BLaER1 treated with 17β-estradiol and CSF1 and Interleukin-3, amounts not matched to agents 10 nM and 100 nM (cell line): ENCODE results near the gene TTC28.
A peak's percentile ranks its signal among the peaks of the same experiment; 100 is the strongest.

Source experiments
- H3K27ac ChIP-seq, 11 experiments: shearing (Covaris generic); formaldehyde crosslinking; 2 replicates each; pipeline ENCODE4 v1.8.1; 2022
- H3K27me3 ChIP-seq, 11 experiments: shearing (Covaris generic); formaldehyde crosslinking; 2 replicates each; pipeline ENCODE4 v1.8.1; 2022
- H3K36me3 ChIP-seq, 11 experiments: shearing (Covaris generic); formaldehyde crosslinking; 2 replicates each; pipeline ENCODE4 v1.8.1; 2022
- H3K4me1 ChIP-seq, 10 experiments: shearing (Covaris generic); formaldehyde crosslinking; 2 replicates each; pipeline ENCODE4 v1.8.1; 2022
- H3K4me2 ChIP-seq, 11 experiments: shearing (Covaris generic); formaldehyde crosslinking; 2 replicates each; pipeline ENCODE4 v1.8.1; 2022
- H3K4me3 ChIP-seq, 10 experiments: shearing (Covaris generic); formaldehyde crosslinking; 2 replicates each; pipeline ENCODE4 v1.8.1; 2022
- H3K9ac ChIP-seq, 11 experiments: shearing (Covaris generic); formaldehyde crosslinking; 2 replicates each; pipeline ENCODE4 v1.8.1; 2022
- H3K9me3 ChIP-seq, 11 experiments: shearing (Covaris generic); formaldehyde crosslinking; replicated peaks in 1 of 11; 2 replicates each; pipeline ENCODE4 v1.8.1; 2022
- H4K20me1 ChIP-seq, 11 experiments: shearing (Covaris generic); formaldehyde crosslinking; 2 replicates each; pipeline ENCODE4 v1.8.1; 2022
- Cebpa-rat ChIP-seq, 11 experiments: shearing (Covaris generic); IDR thresholded peaks; 2 replicates each; pipeline ENCODE4 v1.8.1; 2022

The TTC28 gene

GRCh38 chr22:28609921-28610320, 69.7 kb downstream of the TTC28 start:
- Histone ChIP-seq H3K27me3 (no peaks in the 10 kb centered on the region), H3K27ac (no peak overlapping the region), H3K4me1 (no peaks in the 10 kb centered on the region), H3K4me3 (no peak overlapping the region), H3K4me2 (no peak overlapping the region), H3K9ac (no peak overlapping the region), H3K9me3 (peaks cover 3 to 25% (median 11%) of the 10 kb centered on the region in 11 experiments; a peak in 15 of 22 replicates), H4K20me1 (no peaks in the 10 kb centered on the region), H3K36me3 (no peaks in the 10 kb centered on the region)
- no peak for TF ChIP-seq Cebpa-rat (IDR thresholded peaks at IDR 0.05)

- no peaks in the 10 kb centered on the region for H3K27me3 ChIP-seq
- H3K4me2 ChIP-seq, result no peak overlapping the region
- H3K9me3 ChIP-seq, result peaks cover 0 to 19% (median 5%) of the 10 kb centered on the region in 11 experiments; a peak in 7 of 22 replicates
- H3K4me3 ChIP-seq, result no peak overlapping the region
- H3K9ac ChIP-seq, result no peak overlapping the region
- H3K36me3 ChIP-seq, result no peaks in the 10 kb centered on the region
- no peaks in the 10 kb centered on the region for H3K4me1 ChIP-seq
- H4K20me1 ChIP-seq, result no peaks in the 10 kb centered on the region
- no peak overlapping the region for H3K27ac ChIP-seq
- TF ChIP-seq Cebpa-rat (IDR thresholded peaks at IDR 0.05), result no peak
Measured at GRCh38 chr22:28608546-28608945, 71.1 kb downstream of the TTC28 start.

- H3K9ac ChIP-seq, result no peak overlapping the region
Measured at GRCh38 chr22:28607795-28608194, 71.8 kb downstream of the TTC28 start.

DNA sequence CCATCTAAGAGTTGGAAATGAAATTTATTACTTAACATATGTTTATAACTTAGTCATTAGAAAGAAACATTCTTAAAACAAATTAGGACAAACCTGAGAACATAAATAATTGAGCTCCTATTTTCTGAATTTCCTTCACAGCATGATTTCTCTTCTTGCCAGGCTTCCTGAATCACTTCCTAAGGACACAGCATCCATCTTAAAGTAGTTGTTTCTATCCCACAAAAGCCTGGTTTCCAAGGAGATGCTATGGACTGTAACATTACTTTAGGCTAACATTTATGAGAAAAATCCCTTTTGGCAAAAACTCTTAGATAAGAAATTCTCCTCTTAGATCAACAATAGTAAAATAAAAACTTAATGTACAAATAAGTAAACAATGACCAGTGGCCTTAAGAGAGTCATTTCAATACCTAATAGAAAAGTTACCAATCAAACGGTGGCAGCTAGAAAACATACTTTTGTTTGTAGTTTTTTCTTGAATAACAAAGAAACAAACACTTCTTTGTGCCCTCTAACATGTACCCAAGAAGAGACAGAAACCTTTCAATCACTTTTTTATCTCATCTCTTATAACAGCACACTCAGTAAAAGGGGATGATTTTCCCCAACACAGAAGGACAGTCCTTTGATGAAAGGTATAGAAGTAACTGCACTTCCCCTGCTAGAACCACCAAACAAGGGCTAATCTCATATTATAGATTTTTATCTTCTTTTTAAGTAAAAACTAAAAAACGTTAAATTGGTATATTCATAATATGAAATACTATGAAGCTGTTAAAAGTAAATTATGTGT, 74.5 kb downstream of the TTC28 start:
- H3K27me3 ChIP-seq, result no peaks in the 10 kb centered on the region
- H3K27ac ChIP-seq, result no peak overlapping the region
- no peaks in the 10 kb centered on the region for H3K4me1 ChIP-seq
- H3K4me3 ChIP-seq, result no peak overlapping the region
- no peak for TF ChIP-seq Cebpa-rat (IDR thresholded peaks at IDR 0.05)
- H3K36me3 ChIP-seq, result no peaks in the 10 kb centered on the region
- H3K9me3 ChIP-seq, result peaks cover 0 to 10% (median 0%) of the 10 kb centered on the region in 11 experiments; a peak in 3 of 22 replicates
- H3K9ac ChIP-seq, result no peak overlapping the region
- no peaks in the 10 kb centered on the region for H4K20me1 ChIP-seq
- H3K4me2 ChIP-seq, result no peak overlapping the region

More at GRCh38 chr22:28607795-28608194, 71.8 kb downstream of the TTC28 start:
- Histone ChIP-seq H3K4me3 (no peak overlapping the region), H4K20me1 (no peaks in the 10 kb centered on the region), H3K27ac (no peak overlapping the region), H3K36me3 (no peaks in the 10 kb centered on the region), H3K9me3 (peaks cover 0 to 19% (median 5%) of the 10 kb centered on the region in 11 experiments; a peak in 7 of 22 replicates), H3K27me3 (no peaks in the 10 kb centered on the region), H3K4me2 (no peak overlapping the region), H3K4me1 (no peaks in the 10 kb centered on the region)
- no peak for TF ChIP-seq Cebpa-rat (IDR thresholded peaks at IDR 0.05)

- H3K4me3 ChIP-seq, result no peak overlapping the region
- no peaks in the 10 kb centered on the region for H3K9me3 ChIP-seq
- no peak for TF ChIP-seq Cebpa-rat (IDR thresholded peaks at IDR 0.05)
- peak overlapping the region in 1 of 11 experiments; percentile 11; a peak in 1 of 22 replicates for H3K9ac ChIP-seq
- H3K36me3 ChIP-seq, result no peaks in the 10 kb centered on the region
- no peaks in the 10 kb centered on the region for H3K27me3 ChIP-seq
- no peak overlapping the region for H3K4me2 ChIP-seq
- H4K20me1 ChIP-seq, result no peaks in the 10 kb centered on the region
- no peak overlapping the region for H3K27ac ChIP-seq
- no peaks in the 10 kb centered on the region for H3K4me1 ChIP-seq
Measured at GRCh38 chr22:28601915-28602314, 77.7 kb downstream of the TTC28 start.

GRCh38 chr22:28600546-28601143, 79.0 kb downstream of the TTC28 start:
- H3K27me3 ChIP-seq, result no peaks in the 10 kb centered on the region
- H3K4me2 ChIP-seq, result no peak overlapping the region
- no peak overlapping the region for H3K9ac ChIP-seq
- no peaks in the 10 kb centered on the region for H4K20me1 ChIP-seq
- H3K9me3 ChIP-seq, result no peaks in the 10 kb centered on the region
- H3K36me3 ChIP-seq, result no peaks in the 10 kb centered on the region
- no peak overlapping the region for H3K27ac ChIP-seq
- no peak overlapping the region for H3K4me3 ChIP-seq
- H3K4me1 ChIP-seq, result no peaks in the 10 kb centered on the region
- no peak for TF ChIP-seq Cebpa-rat (IDR thresholded peaks at IDR 0.05)

DNA sequence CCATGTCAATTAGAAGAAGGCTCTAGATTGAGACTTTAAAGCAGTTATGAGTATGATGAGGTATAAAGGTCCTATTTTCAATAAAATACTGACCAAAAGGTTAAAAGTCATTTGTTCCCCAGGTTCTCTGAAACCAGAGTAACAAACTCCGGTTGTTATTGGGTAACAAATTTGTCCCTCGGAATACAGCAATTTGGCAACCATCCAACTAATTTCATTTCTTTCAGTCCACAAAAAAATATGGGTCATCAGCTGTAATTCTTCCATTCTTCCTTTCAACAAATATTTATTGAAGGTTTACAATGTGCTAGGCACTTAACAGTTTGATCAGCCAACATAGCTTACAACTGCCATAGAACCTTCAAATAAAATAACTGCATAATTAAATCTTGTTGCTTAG, 79.9 kb downstream of the TTC28 start:
- no peaks in the 10 kb centered on the region for H4K20me1 ChIP-seq
- H3K9me3 ChIP-seq, result no peaks in the 10 kb centered on the region
- no peak for TF ChIP-seq Cebpa-rat (IDR thresholded peaks at IDR 0.05)
- no peaks in the 10 kb centered on the region for H3K27me3 ChIP-seq
- no peak overlapping the region for H3K9ac ChIP-seq
- no peak overlapping the region for H3K27ac ChIP-seq
- H3K36me3 ChIP-seq, result no peaks in the 10 kb centered on the region
- H3K4me1 ChIP-seq, result no peaks in the 10 kb centered on the region
- H3K4me3 ChIP-seq, result no peak overlapping the region
- no peak overlapping the region for H3K4me2 ChIP-seq

- no peak overlapping the region for H3K4me2 ChIP-seq
- no peaks in the 10 kb centered on the region for H3K27me3 ChIP-seq
- no peaks in the 10 kb centered on the region for H4K20me1 ChIP-seq
- TF ChIP-seq Cebpa-rat (IDR thresholded peaks at IDR 0.05), result peak in 1 of 11 experiments; percentile 28; a peak in 1 of 22 replicates
- no peak overlapping the region for H3K27ac ChIP-seq
- no peaks in the 10 kb centered on the region for H3K9me3 ChIP-seq
- H3K4me3 ChIP-seq, result no peak overlapping the region
- no peak overlapping the region for H3K9ac ChIP-seq
- no peaks in the 10 kb centered on the region for H3K36me3 ChIP-seq
- H3K4me1 ChIP-seq, result no peaks in the 10 kb centered on the region
Measured at GRCh38 chr22:28597665-28598064, 82.0 kb downstream of the TTC28 start.

DNA sequence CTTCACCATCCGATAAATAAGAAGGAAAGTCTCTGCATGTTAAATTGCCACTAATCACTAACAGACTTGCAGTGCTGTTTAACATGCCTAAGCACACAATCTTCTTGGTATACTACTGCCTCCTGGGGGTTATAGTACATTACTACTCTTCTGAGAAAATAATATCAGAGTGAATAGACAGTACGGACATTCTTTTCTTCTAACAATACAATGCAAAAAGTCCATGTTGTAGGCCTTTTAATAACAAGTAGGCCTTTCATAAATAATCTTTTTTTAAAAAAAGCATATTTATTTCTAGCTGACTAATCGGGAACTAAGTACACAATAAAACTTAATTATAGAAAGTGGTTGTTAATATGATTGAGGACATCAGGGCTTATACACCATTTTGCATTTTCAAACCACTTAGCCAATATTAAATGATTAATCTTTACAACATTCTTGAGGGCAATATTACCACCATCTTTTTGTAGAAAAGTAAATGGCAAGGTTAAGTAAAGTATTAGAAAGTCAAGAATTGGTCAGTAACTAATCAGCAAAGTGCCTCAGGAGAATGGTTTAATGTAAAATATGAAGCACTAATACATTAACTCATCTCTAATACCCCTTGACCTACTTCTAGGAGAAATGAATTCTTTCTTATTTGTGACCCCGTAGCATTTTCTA, 84.7 kb downstream of the TTC28 start:
- H3K36me3 ChIP-seq, result no peaks in the 10 kb centered on the region
- H3K9ac ChIP-seq, result no peak overlapping the region
- no peak overlapping the region for H3K4me3 ChIP-seq
- no peaks in the 10 kb centered on the region for H3K9me3 ChIP-seq
- no peaks in the 10 kb centered on the region for H4K20me1 ChIP-seq
- no peak overlapping the region for H3K27ac ChIP-seq
- H3K27me3 ChIP-seq, result no peaks in the 10 kb centered on the region
- no peak for TF ChIP-seq Cebpa-rat (IDR thresholded peaks at IDR 0.05)
- H3K4me1 ChIP-seq, result no peaks in the 10 kb centered on the region
- H3K4me2 ChIP-seq, result no peak overlapping the region
